GM15510 (cell line): ENCODE data around the gene SVBP.

ENCODE experiments used
- POLR2A ChIP-seq: IDR thresholded peaks from 3 replicates; pipeline ENCODE4 v1.6.1; 2011; ENCODE audit warnings: borderline replicate concordance; ENCODE audit not compliant: insufficient read length; ENCODE audit errors: extremely low read depth

SVBP gene

DNA sequence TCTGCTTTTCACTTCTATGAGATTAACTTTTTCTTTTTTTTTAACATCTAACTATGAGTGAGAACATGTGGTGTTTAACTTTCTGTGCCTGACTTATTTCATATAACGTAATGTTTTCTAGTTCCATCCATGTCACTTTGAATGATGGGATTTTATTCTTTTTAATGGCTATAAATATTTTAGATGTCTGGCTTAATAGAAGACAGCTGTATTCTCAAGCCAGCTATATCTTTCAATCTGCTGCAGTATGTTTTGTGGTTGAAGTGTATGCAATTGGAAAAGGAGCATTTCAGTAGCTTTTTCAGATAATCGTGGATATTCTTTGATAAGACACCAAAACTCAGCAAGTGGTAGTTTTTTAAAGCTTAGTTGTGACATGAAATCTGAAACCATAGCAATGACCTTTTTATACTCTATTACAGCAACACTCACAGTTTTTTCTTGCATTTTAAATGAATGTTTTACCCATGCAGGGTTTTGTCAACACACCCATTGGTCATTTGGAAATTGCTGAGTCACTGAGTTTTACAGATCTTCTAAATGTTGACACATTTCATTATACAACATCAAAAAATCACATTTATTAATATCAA is 5.7 kb upstream of the SVBP start:
- no peak for TF ChIP-seq POLR2A

GRCh38 chr1:42821690-42822089 is 4.5 kb upstream of the SVBP start:
- no peak for TF ChIP-seq POLR2A

DNA sequence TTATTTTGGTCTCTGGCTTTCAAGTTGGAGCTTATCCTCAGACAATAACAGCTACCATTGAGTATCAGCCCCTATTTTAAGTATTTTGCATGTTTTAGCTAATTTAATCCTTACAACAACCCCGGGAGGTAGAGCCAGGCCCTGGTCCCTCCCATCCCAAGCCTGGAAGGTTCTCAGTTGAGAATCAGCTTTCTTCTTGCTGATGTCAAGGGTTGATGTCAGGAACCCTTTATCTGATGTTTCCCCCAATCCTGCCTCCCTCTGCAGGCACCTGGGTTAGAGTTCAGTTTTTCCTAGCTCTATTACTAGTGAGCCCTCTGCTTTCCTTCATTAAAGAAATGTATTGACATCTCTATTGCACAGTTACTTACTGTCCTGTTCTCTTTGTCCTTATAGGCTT is 3.6 kb upstream of the SVBP start:
- TF ChIP-seq POLR2A, result no peak

DNA sequence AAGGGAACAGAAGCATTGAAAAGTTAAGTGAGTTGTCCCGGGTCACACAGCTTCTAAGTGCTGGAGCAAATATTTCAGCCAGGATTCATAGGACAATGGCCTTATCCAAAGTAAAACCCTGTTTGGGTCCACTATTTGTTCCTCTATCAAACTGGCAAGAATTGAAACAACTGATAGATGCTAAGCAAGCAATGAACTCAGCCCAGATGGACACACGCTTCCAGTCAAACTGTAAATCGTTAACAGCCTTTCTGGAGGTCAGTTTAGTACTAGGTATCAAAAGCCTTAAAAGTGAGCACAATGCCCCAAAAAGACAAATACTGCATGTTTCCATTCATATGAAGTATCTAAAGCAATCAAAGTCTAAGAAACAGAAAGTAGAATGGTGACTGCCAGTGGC is 779 bp upstream of the SVBP start:
- no peak for TF ChIP-seq POLR2A

- TF ChIP-seq POLR2A, result no peak
These were observed 207 bp upstream of the SVBP start for GRCh38 chr1:42817440-42817767.

DNA sequence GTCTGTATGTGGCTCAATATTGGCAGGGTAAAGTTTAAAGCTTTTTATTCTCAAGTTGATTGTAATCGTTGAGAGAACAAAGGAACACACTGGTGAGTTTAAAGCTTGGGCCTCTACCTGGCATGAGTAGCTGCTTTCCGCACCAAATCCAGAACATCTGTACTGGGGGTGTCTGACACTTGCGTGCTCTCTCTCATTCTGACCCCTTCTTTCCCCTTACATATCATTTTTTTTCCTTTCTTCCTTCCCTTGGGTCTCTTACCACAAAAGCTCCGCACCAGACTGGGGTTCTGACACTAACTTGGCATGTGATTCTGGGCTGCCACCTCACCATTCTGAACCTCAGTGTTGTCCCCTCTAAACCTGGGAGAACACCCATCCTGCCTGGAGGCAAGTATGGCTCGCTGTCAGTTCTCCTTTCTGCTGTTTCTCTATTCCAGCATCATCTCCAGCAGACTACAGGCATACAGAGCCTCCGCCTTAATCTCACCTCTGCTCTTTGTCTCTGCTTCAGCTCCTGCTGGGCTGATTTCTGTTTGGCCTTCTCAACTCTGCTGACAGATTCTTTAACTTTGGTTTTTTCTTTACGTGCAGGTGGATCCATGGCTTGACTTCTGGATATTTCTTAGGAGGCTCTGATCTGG is 1.1 kb downstream of the SVBP start:
- no peak for TF ChIP-seq POLR2A

GRCh38 chr1:42807056-42807668 is 10.0 kb downstream of the SVBP start:
- no peak for TF ChIP-seq POLR2A

GRCh38 chr1:42806593-42806992 is 10.6 kb downstream of the SVBP start:
- TF ChIP-seq POLR2A, result no peak

DNA sequence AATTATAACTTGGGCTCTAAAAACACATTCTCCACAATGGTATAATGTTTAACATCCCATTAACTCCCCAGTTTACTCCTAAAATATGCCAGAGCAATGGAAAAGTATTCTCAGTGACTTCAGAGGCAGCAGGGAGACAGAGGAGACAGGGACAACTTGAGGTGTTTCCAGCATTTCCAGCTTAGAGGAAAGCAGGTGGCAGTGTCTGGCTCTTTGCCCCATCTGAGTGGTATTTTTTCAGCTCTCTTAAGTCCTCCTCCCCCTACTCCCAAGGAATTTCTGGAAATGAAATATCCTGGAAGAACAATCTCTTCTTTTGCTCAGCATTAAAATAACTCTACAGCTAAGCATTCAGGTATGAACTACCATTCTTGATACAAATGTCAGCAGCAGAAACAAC is 11.0 kb downstream of the SVBP start:
- TF ChIP-seq POLR2A, result no peak

DNA sequence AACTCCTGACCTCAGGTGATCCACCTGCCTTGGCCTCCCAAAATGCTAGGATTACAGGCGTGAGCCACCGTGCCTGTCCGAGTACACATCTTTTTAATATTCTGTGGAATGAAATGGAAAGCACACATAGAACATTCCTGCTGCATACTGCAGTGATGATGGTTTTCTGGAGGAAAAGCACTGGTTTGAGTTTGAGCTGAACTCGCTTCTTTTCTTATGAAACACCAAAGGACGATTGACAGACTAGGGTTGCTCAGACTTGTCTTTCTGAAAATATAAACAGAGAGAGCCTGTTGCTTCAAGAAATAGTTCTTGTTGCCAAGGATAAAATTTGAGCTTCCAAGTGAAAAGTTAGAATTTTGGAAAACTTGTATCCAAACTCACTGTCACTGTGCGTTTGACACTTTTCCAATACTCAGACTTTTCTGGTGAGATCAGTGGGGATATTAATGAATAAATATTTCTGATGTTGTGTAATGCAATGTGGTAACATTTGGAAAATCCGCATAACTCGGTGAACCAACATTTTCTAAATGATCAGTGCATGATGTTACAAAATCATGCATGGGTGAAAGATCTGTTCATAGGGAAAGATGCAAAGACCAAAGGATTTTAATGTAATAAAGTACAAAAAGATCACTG is 15.2 kb downstream of the SVBP start:
- TF ChIP-seq POLR2A, result no peak

DNA sequence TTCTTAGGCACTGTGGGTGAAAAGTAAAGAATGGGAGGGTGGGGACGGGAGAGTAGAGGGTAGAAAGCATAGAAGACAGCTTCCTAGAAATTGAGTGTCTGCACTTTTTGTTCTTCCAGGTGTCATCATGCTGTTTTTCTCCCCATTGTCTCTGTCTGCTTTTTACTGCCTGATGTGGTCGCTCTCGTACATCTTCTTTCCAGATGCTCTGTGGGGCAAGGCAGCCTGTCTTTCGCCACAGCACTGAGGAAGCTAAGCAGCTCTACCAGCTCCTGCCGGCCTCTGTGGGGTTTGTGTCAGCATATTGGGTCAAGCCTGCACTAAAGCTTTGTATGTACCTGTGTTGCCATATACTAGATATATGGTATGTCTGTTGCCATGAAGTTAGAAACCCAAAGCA is 19.2 kb downstream of the SVBP start:
- TF ChIP-seq POLR2A, result no peak

DNA sequence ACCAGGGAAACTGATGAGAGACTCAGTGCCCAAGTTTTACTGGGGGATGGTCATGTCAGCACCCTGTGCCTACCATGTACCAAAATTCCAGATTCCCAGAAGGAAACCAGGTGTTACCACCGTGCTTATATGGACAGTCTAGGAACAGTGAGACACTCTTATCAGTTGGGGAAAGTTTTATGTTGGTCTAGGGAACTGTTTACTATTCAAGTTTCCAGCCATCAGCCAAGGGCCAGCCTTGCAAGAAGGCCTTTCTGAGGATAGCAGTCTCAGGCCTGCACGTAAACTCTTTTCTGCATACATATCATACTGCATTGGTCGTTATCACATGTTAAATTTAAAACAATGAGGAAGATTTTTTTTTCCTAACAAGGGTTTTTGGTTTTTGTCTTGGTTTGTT is 19.8 kb downstream of the SVBP start:
- TF ChIP-seq POLR2A, result no peak

GRCh38 chr1:42793824-42794223 is 23.4 kb downstream of the SVBP start:
- no peak for TF ChIP-seq POLR2A

DNA sequence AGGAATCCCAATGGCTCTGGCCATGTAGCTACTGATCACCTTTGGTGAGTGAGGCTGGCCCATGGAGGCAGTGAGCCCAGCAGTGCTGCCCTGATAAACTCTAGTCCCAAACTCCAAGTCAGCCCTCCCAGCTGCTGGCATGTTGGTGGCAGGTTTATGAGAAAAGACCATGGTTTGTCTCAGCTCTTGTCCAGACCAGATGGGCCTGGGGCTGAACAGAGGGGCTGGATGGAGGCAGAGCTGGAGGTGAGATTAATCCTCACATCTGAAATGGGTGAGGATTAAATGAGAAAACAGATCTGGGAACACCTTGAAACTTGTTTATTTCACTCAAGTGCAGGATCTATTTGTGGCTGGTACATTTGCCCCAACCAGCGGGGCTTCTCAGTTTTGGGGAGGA is 29.2 kb downstream of the SVBP start:
- TF ChIP-seq POLR2A, result no peak

DNA sequence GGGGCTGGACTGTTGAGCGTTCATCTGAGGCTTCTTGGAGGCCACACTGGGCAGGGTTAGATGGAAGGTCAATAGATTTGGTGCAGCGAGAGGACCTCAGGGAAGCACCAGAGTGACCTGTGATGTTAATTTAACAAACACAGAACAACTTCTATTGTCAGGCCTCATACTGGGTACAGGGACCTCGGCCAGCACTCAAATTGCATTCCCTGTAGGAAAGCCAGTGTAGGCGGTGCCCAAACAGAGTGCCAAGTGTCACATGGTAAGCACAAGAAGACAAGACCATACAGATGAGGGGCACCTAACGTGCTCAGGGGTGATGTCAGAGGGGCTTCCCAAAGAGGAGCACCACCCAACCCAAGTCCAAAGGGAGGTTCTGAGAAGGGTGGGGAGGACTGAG is 31.1 kb downstream of the SVBP start:
- TF ChIP-seq POLR2A, result no peak
